ENCODE results near the gene ADGRG6. TPM values are rescaled to one million over a fixed set of nuclear protein-coding genes. Genes with fewer than 3 reads are reported as not detected.
"Not testable (repeated sequence)": the region's sequence is repeated elsewhere in the genome, so short reads cannot be mapped to it uniquely, and the experiment has no call there.

The ADGRG6 gene
- total and polyA plus RNA-seq, 2 donors (not counting 3 experiments of a cell fraction or from before 2014, with no cell fraction given): 99.3 to 166 TPM

DNA sequence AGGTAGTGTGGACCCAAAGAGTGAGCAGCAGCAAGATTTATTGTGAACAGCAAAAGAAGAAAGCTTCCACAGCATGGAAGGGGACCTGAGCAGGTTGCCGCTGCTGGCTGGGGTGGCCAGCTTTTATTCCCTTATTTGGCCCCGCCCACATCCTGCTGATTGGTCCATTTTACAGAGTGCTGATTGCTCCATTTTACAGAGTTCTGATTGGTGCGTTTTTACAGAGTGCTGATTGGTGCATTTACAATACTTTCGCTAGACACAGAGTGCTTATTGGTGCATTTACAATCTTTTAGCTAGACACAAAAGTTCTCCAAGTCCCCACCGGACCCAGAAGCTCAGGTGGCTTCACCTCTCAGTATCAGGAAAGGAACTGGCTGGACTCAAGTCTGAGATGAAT is 149.0 kb downstream of the ADGRG6 start:
- H3K9me3 ChIP-seq (replicated peaks; ENCODE audit: control insufficient read depth, insufficient read depth, low read length); H3K9ac ChIP-seq (replicated peaks; ENCODE audit: extremely low read depth, insufficient read depth, low read length); H3K4me2 ChIP-seq (ENCODE audit: insufficient read depth, low read length); H3K4me1 ChIP-seq (ENCODE audit: control insufficient read depth, extremely low read depth, insufficient read depth, low read length); FAIRE-seq; H3K4me3 ChIP-seq (replicated peaks in 1 of 3; ENCODE audit: insufficient read depth in 1 of 3, low read depth in 1 of 3, low read length in 3 of 3); H4K20me1 ChIP-seq (replicated peaks; ENCODE audit: control insufficient read depth, extremely low read depth, insufficient read depth, low read length); H3K9me1 ChIP-seq (replicated peaks; ENCODE audit: control insufficient read depth, extremely low read depth, insufficient read depth, low read length); H2AFZ ChIP-seq (ENCODE audit: low read depth, low read length); BruUV-seq (replicated peaks); H3K79me2 ChIP-seq (ENCODE audit: control insufficient read depth, insufficient read depth, low read length); H3K27me3 ChIP-seq (ENCODE audit: control insufficient read depth in 2 of 2, insufficient read depth in 2 of 2, low read length in 2 of 2); dilution Hi-C loops (cut with MboI; ENCODE audit: extremely low pct_ligation_motif_present, low sequenced_read_pairs); H3K27ac ChIP-seq (ENCODE audit: insufficient read depth, low read depth, low read length); POLR2A ChIA-PET; DNase-seq (ENCODE audit: low read depth, low spot score): not testable (repeated sequence)
- peaks cover 2 to 38% of the 10 kb centered on the region in 2 experiments for H3K36me3 ChIP-seq (ENCODE audit: control insufficient read depth in 2 of 2, extremely low read depth in 1 of 2, insufficient read depth in 2 of 2, low read length in 2 of 2)
- intact Hi-C loops (cut with micrococcal nuclease): loop anchor here (5.0 kb wide), 1 partner anchor 149 kb away; the partner anchor contains the start of gene ADGRG6
- CTCF ChIA-PET: interaction anchor here (1.7 kb wide), 1 partner anchor 59 kb away, joined by 3 read pairs; no protein-coding TSS in a partner anchor

DNA sequence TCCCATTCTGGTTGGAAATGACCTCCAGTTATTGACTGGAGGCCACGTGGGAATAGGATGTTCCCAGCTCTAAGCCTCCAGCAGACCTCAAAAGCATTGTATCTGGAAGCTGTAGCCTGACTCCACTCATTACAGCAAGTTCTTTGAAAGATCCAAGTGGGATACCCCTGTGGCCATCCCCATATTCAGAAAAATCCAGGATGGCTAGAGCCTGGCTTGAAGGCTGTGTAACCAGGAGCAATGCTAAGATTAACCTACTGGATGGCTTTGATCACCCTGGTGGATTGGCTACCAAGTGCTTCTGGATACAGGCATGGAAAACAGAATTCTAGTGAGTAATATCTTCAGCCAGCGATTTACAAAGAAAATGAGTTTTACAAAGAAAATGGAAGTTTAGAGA is 151.2 kb downstream of the ADGRG6 start:
- H4K20me1 ChIP-seq (replicated peaks; ENCODE audit: control insufficient read depth, extremely low read depth, insufficient read depth, low read length): no peaks in the 10 kb centered on the region
- H3K4me3 ChIP-seq (replicated peaks in 1 of 3; ENCODE audit: insufficient read depth in 1 of 3, low read depth in 1 of 3, low read length in 3 of 3): no peak overlapping the region
- peaks cover 2 to 27% of the 10 kb centered on the region in 2 experiments for H3K36me3 ChIP-seq (ENCODE audit: control insufficient read depth in 2 of 2, extremely low read depth in 1 of 2, insufficient read depth in 2 of 2, low read length in 2 of 2)
- FAIRE-seq (no peak), DNase-seq (ENCODE audit: low read depth, low spot score) (no peak)
- TF ChIP-seq FOS (IDR thresholded peaks at IDR 0.05; ENCODE audit: borderline replicate concordance, insufficient read depth, low read length) (no peak), MYC (IDR thresholded peaks at IDR 0.05; ENCODE audit: low read depth, low read length) (no peak), EZH2 (IDR thresholded peaks at IDR 0.05; ENCODE audit: borderline replicate concordance, low read depth, low read length, severe bottlenecking) (no peak), JUN (IDR thresholded peaks at IDR 0.05; ENCODE audit: borderline replicate concordance, insufficient read depth, insufficient read length, low read depth) (no peak), POLR2AphosphoS5 (IDR thresholded peaks at IDR 0.05; ENCODE audit: insufficient read depth, low read depth, low read length) (no peak), GATA2 (IDR thresholded peaks at IDR 0.05; ENCODE audit: insufficient read depth, insufficient read length, low read depth, low read length) (no peak), POLR2A (IDR thresholded peaks at IDR 0.05; ENCODE audit: low read depth, low read length) (no peak)
- TF ChIP-seq, protein P1, sequence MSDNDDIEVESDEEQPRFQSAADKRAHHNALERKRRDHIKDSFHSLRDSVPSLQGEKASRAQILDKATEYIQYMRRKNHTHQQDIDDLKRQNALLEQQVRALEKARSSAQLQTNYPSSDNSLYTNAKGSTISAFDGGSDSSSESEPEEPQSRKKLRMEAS (IDR thresholded peaks at IDR 0.05; ENCODE audit: insufficient read depth, insufficient read length): no peak
- TF ChIP-seq, protein P2, sequence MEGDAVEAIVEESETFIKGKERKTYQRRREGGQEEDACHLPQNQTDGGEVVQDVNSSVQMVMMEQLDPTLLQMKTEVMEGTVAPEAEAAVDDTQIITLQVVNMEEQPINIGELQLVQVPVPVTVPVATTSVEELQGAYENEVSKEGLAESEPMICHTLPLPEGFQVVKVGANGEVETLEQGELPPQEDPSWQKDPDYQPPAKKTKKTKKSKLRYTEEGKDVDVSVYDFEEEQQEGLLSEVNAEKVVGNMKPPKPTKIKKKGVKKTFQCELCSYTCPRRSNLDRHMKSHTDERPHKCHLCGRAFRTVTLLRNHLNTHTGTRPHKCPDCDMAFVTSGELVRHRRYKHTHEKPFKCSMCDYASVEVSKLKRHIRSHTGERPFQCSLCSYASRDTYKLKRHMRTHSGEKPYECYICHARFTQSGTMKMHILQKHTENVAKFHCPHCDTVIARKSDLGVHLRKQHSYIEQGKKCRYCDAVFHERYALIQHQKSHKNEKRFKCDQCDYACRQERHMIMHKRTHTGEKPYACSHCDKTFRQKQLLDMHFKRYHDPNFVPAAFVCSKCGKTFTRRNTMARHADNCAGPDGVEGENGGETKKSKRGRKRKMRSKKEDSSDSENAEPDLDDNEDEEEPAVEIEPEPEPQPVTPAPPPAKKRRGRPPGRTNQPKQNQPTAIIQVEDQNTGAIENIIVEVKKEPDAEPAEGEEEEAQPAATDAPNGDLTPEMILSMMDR (IDR thresholded peaks at IDR 0.05; ENCODE audit: extremely low read depth in 1 of 2, insufficient read depth in 1 of 2, low read depth in 1 of 2, low read length in 2 of 2): no peak
- no peaks in the 10 kb centered on the region for H3K27me3 ChIP-seq (ENCODE audit: control insufficient read depth in 2 of 2, insufficient read depth in 2 of 2, low read length in 2 of 2)
- no peaks in the 10 kb centered on the region for H3K79me2 ChIP-seq (ENCODE audit: control insufficient read depth, insufficient read depth, low read length)
- no peak overlapping the region for H3K9ac ChIP-seq (replicated peaks; ENCODE audit: extremely low read depth, insufficient read depth, low read length)
- dilution Hi-C loops (cut with MboI; ENCODE audit: extremely low pct_ligation_motif_present, low sequenced_read_pairs): no loop called here
- POLR2A ChIA-PET: no interaction called here
- H3K4me2 ChIP-seq (ENCODE audit: insufficient read depth, low read length): no peak overlapping the region
- H3K27ac ChIP-seq (ENCODE audit: insufficient read depth, low read depth, low read length): no peak overlapping the region
- CTCF ChIA-PET: interaction anchor here (2.9 kb wide), 1 partner anchor 22 kb away, joined by 9 read pairs; no protein-coding TSS in a partner anchor
- H3K9me1 ChIP-seq (replicated peaks; ENCODE audit: control insufficient read depth, extremely low read depth, insufficient read depth, low read length): no peaks in the 10 kb centered on the region
- H2AFZ ChIP-seq (ENCODE audit: low read depth, low read length): no peak overlapping the region
- no TSS peak for BruUV-seq (replicated peaks)
- no peaks in the 10 kb centered on the region for H3K4me1 ChIP-seq (ENCODE audit: control insufficient read depth, extremely low read depth, insufficient read depth, low read length)
- intact Hi-C loops (cut with micrococcal nuclease): loop anchor here (5.0 kb wide), 1 partner anchor 151 kb away; the partner anchor contains the start of gene ADGRG6
- no peaks in the 10 kb centered on the region for H3K9me3 ChIP-seq (replicated peaks; ENCODE audit: control insufficient read depth, insufficient read depth, low read length)

DNA sequence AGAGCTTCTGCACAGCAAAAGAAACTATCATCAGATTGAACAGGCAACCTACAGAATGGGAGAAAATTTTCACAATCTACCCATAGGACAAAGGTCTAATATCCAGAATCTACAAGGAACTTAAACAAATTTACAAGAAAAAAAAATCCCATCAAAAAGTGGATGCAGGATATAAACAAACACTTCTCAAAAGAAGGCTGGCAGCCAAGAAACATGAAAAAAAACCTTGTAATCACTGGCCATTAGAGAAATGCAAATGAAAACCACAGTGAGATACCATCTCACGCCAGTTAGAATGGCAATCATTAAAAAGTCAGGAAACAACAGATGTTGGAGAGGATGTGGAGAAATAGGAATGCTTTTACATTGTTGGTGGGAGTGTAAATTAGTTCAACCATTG is 152.4 kb downstream of the ADGRG6 start:
- H4K20me1 ChIP-seq (replicated peaks; ENCODE audit: control insufficient read depth, extremely low read depth, insufficient read depth, low read length); POLR2A ChIA-PET; H3K79me2 ChIP-seq (ENCODE audit: control insufficient read depth, insufficient read depth, low read length); H3K9me1 ChIP-seq (replicated peaks; ENCODE audit: control insufficient read depth, extremely low read depth, insufficient read depth, low read length); BruUV-seq (replicated peaks); H2AFZ ChIP-seq (ENCODE audit: low read depth, low read length); FAIRE-seq; H3K9ac ChIP-seq (replicated peaks; ENCODE audit: extremely low read depth, insufficient read depth, low read length); H3K4me1 ChIP-seq (ENCODE audit: control insufficient read depth, extremely low read depth, insufficient read depth, low read length); H3K9me3 ChIP-seq (replicated peaks; ENCODE audit: control insufficient read depth, insufficient read depth, low read length); H3K4me2 ChIP-seq (ENCODE audit: insufficient read depth, low read length); H3K27me3 ChIP-seq (ENCODE audit: control insufficient read depth in 2 of 2, insufficient read depth in 2 of 2, low read length in 2 of 2); H3K27ac ChIP-seq (ENCODE audit: insufficient read depth, low read depth, low read length); H3K4me3 ChIP-seq (replicated peaks in 1 of 3; ENCODE audit: insufficient read depth in 1 of 3, low read depth in 1 of 3, low read length in 3 of 3); dilution Hi-C loops (cut with MboI; ENCODE audit: extremely low pct_ligation_motif_present, low sequenced_read_pairs): not testable (repeated sequence)
- H3K36me3 ChIP-seq (ENCODE audit: control insufficient read depth in 2 of 2, extremely low read depth in 1 of 2, insufficient read depth in 2 of 2, low read length in 2 of 2): peaks cover 2 to 18% of the 10 kb centered on the region in 2 experiments
- intact Hi-C loops (cut with micrococcal nuclease): loop anchor here (5.0 kb wide), 1 partner anchor 152 kb away; the partner anchor contains the start of gene ADGRG6
- CTCF ChIA-PET: interaction anchor here (2.9 kb wide), 1 partner anchor 20 kb away, joined by 9 read pairs; no protein-coding TSS in a partner anchor
- peak; percentile 29 for DNase-seq (ENCODE audit: low read depth, low spot score)

Data from endothelial cell of umbilical vein (primary cell).